H1 (cell line): Measurements from ENCODE around the gene CELF2.

ENCODE experiments used
- GTF2F1 ChIP-seq: IDR thresholded peaks from 2 replicates; pipeline ENCODE4 v1.6.1; 2012; ENCODE audit warnings: low read depth, low read length, improper control_type of control experiment, borderline replicate concordance
- JUND ChIP-seq: IDR thresholded peaks from 2 replicates; pipeline ENCODE4 v1.6.1; 2011; ENCODE audit warnings: mild to moderate bottlenecking, improper control_type of control experiment, low read length
- KDM5A ChIP-seq: fragments of 200-600 bp; IDR thresholded peaks from 2 replicates; pipeline ENCODE4 v1.7.1; 2012; ENCODE audit warnings: mild to moderate bottlenecking, low read length, inconsistent platforms, mixed read lengths
- POLR2A ChIP-seq, 2 experiments: IDR thresholded peaks; 1 replicate in 1 of 2; 2 replicates in 1 of 2; pipeline ENCODE4 v1.6.1; 2011; ENCODE audit warnings: low read depth in 2 of 2, low read length in 2 of 2, mild to moderate bottlenecking in 2 of 2; ENCODE audit errors: control extremely low read depth in 1 of 2
- POLR2AphosphoS5 ChIP-seq: IDR thresholded peaks from 2 replicates; pipeline ENCODE4 v1.6.1; 2011; ENCODE audit warnings: low read depth, low read length
- RAD21 ChIP-seq, 2 experiments: IDR thresholded peaks in 1 of 2; conservative IDR thresholded peaks in 1 of 2; 2 replicates each; pipeline ENCODE4 v1.6.1; 2011; ENCODE audit warnings: low read depth in 2 of 2, low read length in 2 of 2, improper control_type of control experiment in 1 of 2, inconsistent platforms in 1 of 2, mild to moderate bottlenecking in 1 of 2, moderate library complexity in 1 of 2
- RFX5 ChIP-seq: IDR thresholded peaks from 2 replicates; pipeline ENCODE4 v1.6.1; 2011; ENCODE audit warnings: low read depth, low read length, improper control_type of control experiment, borderline replicate concordance
- SP2 ChIP-seq: IDR thresholded peaks from 2 replicates; pipeline ENCODE4 v1.6.1; 2012; ENCODE audit warnings: mild to moderate bottlenecking, low read length, inconsistent platforms
- TF ChIP-seq, protein P1 (sequence below), 3 experiments: IDR thresholded peaks; 1 replicate in 2 of 3; 2 replicates in 1 of 3; pipeline versions ENCODE4 v1.5.1 to v1.6.1; 2011; ENCODE audit warnings: low read length in 3 of 3, mild to moderate bottlenecking in 3 of 3, inconsistent platforms in 2 of 3, low read depth in 1 of 3, moderate library complexity in 1 of 3; ENCODE audit not compliant: insufficient read depth in 1 of 3; ENCODE audit errors: control extremely low read depth in 1 of 3

- TF ChIP-seq POLR2AphosphoS5 (no peak), RAD21 (IDR thresholded peaks at IDR 0.05 in 1 of 2, conservative IDR thresholded peaks at IDR 0.05 in 1 of 2; ENCODE audit: low read depth in 2 of 2, low read length in 2 of 2) (no peak), GTF2F1 (no peak), KDM5A (no peak), SP2 (no peak), JUND (no peak), POLR2A (IDR thresholded peaks at IDR 0.05; ENCODE audit: control extremely low read depth in 1 of 2, low read depth in 2 of 2, low read length in 2 of 2) (no peak), RFX5 (no peak)
- TF ChIP-seq, protein P1, sequence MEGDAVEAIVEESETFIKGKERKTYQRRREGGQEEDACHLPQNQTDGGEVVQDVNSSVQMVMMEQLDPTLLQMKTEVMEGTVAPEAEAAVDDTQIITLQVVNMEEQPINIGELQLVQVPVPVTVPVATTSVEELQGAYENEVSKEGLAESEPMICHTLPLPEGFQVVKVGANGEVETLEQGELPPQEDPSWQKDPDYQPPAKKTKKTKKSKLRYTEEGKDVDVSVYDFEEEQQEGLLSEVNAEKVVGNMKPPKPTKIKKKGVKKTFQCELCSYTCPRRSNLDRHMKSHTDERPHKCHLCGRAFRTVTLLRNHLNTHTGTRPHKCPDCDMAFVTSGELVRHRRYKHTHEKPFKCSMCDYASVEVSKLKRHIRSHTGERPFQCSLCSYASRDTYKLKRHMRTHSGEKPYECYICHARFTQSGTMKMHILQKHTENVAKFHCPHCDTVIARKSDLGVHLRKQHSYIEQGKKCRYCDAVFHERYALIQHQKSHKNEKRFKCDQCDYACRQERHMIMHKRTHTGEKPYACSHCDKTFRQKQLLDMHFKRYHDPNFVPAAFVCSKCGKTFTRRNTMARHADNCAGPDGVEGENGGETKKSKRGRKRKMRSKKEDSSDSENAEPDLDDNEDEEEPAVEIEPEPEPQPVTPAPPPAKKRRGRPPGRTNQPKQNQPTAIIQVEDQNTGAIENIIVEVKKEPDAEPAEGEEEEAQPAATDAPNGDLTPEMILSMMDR (IDR thresholded peaks at IDR 0.05; ENCODE audit: control extremely low read depth in 1 of 3, insufficient read depth in 1 of 3, low read depth in 1 of 3, low read length in 3 of 3), result no peak
Measured at GRCh38 chr10:11234857-11235531, 217.3 kb downstream of the CELF2 start.
